Subcutaneous adipose tissue (tissue), 4 donors: ENCODE results near the gene COL10A1. TPM values are rescaled to one million over a fixed set of nuclear protein-coding genes. Genes with fewer than 3 reads are reported as not detected.

Source experiments
- total RNA-seq, 4 donors: library from RNA; depleted of rRNA; stranded (reverse); fragments of >200 nt; gene quantifications; one replicate each; pipeline ENCODE4 v1.1.0, GENCODE V29; 2016
- TF ChIP-seq, protein P1 (sequence below): fragments of 450-650 bp; IDR thresholded peaks from one replicate; pipeline ENCODE4 v1.5.1; 2016; ENCODE audit warnings: low read depth, mild to moderate bottlenecking, control low read depth, antibody characterized with exemption, moderate library complexity

COL10A1 gene
- total RNA-seq, result not detected

DNA sequence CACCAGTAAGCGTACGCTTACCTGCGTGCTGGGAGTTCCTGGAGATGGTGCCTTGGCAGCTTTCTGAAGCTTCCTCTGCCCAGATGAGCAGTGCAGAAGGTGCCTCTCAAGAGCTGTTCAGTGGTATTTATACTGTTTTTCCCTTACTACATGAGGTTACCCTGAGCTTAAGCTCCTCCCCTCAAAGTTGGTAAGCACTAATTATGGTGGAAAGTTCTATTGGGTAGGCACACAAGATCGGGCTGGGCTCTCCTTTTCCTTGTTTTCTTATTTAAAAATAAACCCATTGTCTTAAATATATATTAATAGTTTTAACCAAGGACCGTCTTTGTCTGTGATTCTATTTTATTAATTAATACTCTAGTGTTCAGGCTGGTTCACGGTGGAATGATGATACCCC lies at the start of gene COL10A1:
Gene COL10A1 (minus strand): TSS at position 101 of the 400 bp plus-strand sequence. CDS start 640 bp downstream, outside the sequence.
- TF ChIP-seq, protein P1, sequence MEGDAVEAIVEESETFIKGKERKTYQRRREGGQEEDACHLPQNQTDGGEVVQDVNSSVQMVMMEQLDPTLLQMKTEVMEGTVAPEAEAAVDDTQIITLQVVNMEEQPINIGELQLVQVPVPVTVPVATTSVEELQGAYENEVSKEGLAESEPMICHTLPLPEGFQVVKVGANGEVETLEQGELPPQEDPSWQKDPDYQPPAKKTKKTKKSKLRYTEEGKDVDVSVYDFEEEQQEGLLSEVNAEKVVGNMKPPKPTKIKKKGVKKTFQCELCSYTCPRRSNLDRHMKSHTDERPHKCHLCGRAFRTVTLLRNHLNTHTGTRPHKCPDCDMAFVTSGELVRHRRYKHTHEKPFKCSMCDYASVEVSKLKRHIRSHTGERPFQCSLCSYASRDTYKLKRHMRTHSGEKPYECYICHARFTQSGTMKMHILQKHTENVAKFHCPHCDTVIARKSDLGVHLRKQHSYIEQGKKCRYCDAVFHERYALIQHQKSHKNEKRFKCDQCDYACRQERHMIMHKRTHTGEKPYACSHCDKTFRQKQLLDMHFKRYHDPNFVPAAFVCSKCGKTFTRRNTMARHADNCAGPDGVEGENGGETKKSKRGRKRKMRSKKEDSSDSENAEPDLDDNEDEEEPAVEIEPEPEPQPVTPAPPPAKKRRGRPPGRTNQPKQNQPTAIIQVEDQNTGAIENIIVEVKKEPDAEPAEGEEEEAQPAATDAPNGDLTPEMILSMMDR, result no peak

DNA sequence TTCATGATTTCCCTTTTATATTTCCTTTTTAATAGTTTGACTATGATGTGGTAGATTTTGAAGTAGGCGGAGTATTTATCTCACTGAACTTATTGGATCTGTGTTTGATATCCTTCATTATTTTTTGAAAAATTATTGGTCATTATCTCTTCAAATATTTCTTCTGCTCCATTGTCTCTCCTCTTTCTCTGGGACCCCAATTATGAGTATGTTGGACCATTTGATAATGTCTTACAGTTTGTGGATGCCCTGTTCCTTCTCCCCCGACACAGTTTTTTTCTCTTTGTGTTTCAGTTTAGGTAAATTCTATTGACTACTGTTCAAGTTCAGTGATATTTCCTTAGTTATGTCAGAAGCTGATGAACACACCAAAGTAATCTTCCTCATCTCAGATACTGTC lies 49.4 kb upstream of the COL10A1 start:
- TF ChIP-seq, protein P1, result no peak

DNA sequence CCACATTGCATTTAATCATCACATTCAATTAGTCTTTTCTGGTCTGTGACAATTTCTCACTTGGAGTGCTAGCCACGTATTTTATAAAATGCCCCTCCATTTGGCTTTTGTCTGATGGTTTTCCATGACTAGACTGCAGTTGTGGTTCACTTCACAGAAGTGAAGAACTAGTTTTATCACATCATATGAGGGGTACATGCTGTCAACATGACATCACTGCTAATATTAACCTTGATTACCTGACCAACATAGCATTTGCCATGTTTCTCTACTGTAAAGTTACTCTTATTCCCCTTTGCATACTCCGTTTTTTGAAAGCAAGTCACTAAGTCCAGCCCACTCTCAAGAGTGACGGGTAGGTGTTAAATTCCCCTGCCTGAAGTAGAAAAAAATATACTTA lies 48.0 kb upstream of the COL10A1 start:
- TF ChIP-seq, protein P1, result no peak

DNA sequence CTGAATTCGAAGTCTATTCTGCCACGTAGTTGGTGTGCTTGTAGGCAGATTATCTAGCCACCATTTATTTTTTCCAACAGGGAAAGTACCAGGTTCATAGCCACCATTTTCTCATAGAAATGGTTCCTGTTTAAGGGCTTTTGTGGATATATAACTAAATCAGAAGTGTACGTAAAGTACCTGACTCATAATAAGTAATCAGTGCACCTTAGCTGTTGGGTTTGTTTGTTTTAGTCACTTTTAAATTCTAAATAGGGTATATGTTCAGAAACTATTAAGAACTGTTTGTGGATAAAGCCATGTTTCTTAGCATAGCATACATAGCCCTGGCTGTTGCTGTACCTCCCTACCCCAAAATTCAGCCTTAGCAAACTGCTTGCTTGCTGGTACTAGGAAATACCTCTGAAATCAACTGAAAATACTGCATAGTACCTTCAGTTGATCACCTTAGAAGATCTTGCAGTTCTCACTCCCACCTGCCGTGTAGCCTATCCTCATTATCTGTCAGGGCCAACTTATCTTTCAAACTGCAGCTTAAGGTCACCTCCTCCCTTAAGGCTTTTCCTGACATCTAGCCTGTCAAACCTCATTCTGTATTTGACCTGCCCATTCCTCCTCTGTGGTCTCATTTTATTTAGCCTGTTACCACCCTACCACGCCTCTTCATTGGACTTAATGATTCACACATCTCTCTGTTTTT lies 44.6 kb upstream of the COL10A1 start:
- TF ChIP-seq, protein P1, result no peak

DNA sequence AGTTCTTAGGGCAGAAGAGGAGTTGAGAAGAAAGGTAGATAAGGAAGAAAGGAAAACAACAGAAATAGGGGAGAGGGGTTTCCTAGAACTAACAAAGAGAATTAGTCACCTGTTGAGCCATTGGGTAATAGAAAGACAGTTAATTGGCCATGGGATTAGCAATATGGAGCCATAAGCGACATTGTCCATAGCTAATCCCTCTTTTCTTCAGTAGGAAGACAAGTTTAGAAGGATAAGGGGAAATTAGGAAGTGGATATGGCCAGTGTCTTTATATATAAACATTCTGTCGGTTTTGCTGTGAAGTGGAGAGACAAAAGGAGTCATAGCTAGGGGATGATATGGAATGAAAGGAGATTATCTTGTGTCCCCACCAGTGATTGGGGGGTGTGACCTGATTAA lies 43.9 kb upstream of the COL10A1 start:
- TF ChIP-seq, protein P1, result no peak

DNA sequence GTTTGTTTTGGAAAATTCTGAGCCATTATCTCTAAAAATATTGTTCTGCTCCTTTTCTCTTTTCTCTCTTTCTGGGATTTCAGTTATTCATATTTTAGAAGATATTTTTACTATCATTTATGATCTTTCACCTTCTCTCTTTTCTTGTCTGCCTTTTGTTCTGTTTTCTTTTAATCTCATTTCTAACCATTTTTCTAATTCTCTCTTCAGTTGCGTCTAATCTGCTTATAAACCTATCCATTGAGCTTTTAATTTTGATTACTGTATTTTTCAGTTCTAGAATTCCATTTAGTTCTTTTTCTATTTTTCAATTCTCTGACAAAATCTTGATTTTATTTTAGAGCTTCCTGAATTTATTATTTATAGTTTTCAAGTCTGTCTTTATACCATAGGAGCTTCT lies 42.2 kb upstream of the COL10A1 start:
- TF ChIP-seq, protein P1, result no peak

DNA sequence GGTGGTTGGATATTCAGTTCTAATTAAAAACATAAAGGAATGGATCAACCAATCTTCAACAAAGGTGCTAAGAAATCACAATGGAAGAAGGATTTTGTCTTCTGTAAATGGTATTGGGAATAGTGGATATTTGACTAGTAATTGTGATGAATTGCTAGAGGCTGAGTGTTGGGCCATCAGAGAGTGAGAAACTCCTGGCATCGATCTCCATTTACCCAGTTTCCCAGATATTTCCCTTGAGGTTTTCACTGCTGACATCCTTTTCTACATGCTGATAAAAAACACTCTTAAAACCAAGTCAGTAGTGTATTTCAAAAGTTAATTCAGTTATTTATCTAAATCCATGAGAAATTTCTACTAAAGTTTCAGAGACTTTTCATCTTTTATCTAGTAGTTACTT lies 40.4 kb upstream of the COL10A1 start:
- TF ChIP-seq, protein P1, result no peak
